NCI-H446 treated with DMSO at 0.1 percent for 48 hours (cell line): ENCODE results near the gene B3GALT6.

ENCODE experiments used
- DNase-seq: peaks from one replicate; lab custom pipeline; 2025; lab: John Stamatoyannopoulos, UW

B3GALT6 gene

GRCh38 chr1:1262758-1263157, 30.7 kb downstream of the B3GALT6 start:
- no peak for DNase-seq

DNA sequence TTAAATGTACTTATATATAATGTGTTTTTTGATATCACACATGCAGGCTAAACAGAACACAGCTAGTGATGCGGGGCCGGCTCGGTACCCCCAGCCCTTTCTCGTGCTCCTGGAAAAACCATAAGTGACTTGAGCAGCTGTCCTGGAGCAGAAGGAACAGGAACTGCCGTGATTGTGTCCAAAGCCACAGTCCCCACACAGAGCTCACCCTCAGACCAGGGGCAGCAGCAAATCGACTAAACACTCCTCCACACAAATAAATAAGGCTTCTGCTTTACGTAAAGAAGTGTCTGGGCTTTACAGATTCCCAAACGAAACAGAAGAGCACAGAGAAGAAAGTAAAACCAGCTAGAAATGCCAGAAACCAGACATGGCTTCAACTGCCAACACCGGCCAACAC, 32.0 kb downstream of the B3GALT6 start:
- DNase-seq: no peak

GRCh38 chr1:1264868-1265272, 32.8 kb downstream of the B3GALT6 start:
- no peak for DNase-seq

GRCh38 chr1:1267488-1268283, 35.6 kb downstream of the B3GALT6 start:
- DNase-seq: no peak

GRCh38 chr1:1268284-1268682, 36.2 kb downstream of the B3GALT6 start:
- no peak for DNase-seq

DNA sequence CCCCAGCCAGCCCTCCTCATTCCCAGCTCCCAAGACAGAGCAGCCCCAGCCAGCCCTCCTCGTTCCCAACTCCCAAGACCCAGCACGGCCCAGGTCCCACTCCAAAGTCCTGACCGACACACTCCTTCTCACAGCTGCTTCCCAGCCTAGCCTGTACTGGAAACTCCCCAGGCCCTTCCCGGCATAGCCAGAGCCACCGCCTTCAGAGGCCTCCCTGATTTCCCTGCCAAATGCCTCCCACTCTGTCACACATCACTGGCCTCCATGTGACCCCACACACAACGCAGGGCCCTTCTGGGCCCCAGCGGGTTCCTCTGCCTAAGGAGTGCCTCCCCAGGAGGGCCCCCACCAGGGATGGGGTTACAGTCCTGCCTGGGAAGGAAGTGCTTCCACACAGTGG, 38.8 kb downstream of the B3GALT6 start:
- no peak for DNase-seq

GRCh38 chr1:1272341-1273208, 40.5 kb downstream of the B3GALT6 start:
- no peak for DNase-seq

- DNase-seq: no peak
Observed at GRCh38 chr1:1273209-1273511, 41.1 kb downstream of the B3GALT6 start.

DNA sequence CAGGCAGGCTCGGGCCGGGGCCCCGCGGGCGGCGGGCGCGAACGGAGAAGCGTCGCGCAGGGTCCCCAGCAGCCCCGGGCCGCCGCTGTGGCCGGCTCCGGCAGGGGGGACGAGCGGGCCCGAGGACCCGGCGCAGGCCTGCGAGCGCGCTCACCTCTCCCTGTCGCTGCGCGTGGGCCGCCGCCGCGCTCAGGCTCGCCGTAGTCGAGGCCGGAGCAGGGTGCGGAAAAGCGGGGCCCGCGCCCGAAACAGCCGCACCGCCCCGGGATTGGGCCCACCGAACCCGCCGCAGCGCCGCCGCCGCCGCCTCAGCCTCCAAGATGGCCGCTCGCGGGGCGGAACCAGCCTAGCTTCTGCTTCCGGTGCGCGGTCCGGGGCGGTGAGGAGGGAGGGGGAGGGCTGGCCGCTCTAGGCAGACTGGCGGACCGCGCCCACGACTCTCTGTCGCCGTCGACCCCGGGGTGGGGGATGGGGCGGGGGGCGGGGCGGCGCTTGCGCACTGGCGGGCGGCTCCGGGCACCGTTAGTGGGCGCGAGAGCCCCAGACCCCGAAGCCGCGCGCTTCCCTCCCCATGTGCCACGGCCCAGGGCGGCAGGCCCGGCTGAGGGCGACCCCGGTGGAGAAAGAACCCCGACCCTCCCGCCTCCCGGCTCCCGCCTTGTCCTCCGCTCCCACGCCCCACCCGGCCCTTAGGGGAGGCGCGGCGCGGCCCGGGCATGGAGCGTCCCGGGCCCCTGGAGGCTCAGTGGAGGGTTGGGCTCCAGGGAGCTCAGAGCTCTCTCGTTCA, 41.7 kb downstream of the B3GALT6 start, which contains the start of gene UBE2J2:
Gene UBE2J2, minus strand, starts transcription at position 343 of the 787 bp plus-strand sequence. CDS start 5,862 bp downstream, outside the sequence.
- DNase-seq: peak; percentile 82

DNA sequence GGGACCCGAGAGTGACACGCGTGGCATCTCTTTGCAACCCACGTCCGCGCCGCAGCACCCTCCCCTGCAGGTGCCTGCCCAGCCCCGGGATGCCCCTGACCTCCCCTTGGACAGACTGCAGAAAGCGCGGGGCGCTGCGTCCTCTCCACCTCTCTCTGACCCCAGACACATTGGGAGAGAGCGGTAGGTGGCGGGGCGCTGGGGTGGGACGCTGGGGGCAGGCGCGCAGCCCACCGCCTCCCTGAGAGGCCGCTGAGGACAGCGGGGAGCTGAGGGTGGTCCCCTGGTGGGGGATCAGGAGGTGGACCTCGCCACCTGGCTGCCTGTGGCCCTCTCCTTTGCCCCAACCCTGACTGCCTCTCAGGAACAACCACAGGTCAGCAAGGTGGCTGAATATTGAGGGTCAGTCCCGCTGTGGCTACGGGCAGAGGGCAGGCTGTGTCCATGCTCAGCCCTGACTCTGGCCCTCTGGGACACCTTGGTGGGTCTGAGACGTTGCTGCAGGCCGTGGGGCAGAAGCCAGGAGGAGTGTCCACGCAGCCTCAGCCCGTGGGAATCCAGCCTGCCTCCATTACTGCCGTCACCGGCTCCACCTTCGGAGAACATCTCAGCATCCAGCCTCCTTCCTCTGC, 42.4 kb downstream of the B3GALT6 start:
- no peak for DNase-seq

- no peak for DNase-seq
Observed at GRCh38 chr1:1274931-1275431, 42.9 kb downstream of the B3GALT6 start.

DNA sequence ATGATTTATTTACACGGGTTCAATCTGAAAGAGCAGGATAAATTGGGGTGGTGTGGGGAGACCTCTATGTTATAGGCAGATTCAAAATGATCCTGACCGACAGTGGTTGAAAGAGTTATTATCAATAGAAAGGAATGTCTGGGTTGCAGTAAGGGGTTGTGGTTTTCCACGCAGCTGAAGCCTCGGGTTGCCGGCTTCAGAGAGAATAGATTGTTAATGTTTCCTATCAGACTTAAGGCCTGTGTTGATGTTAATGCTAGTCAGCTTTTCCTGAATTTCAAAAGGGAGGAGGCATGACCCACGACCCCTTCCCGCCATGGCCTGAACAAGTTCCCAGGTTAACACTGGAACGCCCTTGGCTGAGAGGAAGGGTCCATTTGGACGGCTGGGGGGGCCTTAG, 43.8 kb downstream of the B3GALT6 start:
- no peak for DNase-seq

- DNase-seq: no peak
Observed at GRCh38 chr1:1278620-1279019, 46.6 kb downstream of the B3GALT6 start.

GRCh38 chr1:1279028-1279427, 47.0 kb downstream of the B3GALT6 start:
- DNase-seq: no peak

GRCh38 chr1:1280782-1281481, 48.9 kb downstream of the B3GALT6 start:
- no peak for DNase-seq

DNA sequence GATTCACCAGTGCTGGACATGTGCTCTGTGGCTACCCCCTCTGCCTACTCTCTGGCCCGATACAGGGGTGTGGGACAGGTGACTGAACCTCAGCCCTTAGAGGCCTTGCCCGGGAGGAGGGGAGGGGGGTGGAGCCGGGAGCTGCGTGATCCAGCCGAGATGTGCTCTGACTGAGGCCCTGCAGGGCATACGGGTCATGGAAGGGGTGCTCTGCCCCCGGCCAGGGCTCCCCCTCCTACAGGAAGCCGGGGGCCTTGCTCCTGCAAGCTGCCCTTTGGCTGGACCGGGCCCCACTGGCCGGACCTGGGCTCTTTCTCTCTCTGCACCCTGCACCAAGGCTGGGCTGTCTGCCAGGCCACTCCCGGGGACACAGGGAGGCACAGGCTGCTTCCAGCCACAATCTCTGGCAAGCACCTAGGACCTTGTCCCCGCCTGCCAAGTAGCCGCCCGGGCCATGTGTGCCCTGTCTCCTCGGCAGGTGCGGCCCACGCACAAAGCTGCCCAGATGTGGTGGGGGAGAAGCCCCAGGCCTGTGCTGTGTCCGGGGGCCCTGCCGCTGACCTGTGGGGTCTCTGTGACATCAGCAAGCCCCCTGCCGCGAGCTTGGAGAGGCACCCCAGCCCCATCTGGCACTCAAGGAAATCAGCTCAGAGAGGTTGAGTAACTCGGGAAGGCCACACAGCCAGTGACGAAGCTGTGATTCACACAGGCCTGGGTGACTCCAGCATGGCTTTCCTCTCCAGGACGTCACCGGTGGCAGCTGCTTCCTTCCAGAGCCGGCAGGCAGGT, 49.7 kb downstream of the B3GALT6 start:
- no peak for DNase-seq

GRCh38 chr1:1282998-1283397, 51.0 kb downstream of the B3GALT6 start:
- no peak for DNase-seq

- DNase-seq: no peak
Observed at GRCh38 chr1:1283821-1284220, 51.8 kb downstream of the B3GALT6 start.
